Renal pelvis (tissue), 4 donors: Measurements from ENCODE around the gene GCNT3. TPM values are rescaled to one million over a fixed set of nuclear protein-coding genes. Genes with fewer than 3 reads are reported as not detected.
"Not testable (repeated sequence)": the region's sequence is repeated elsewhere in the genome, so short reads cannot be mapped to it uniquely, and the experiment has no call there.

Experiments
- DNase-seq: peaks from one replicate; pipeline ENCODE4 v3.0.0-alpha.2; 2013
- polyA plus RNA-seq, 3 donors: library from polyadenylated mRNA; unstranded; fragments of 120-200 nt; gene quantifications; one replicate each; pipeline ENCODE4 v1.2.1, GENCODE V29; 2013; ENCODE audit not compliant: insufficient read length in 3 of 3

Gene GCNT3
- polyA plus RNA-seq, 3 donors, result 0.40 to 1.1 (median 1.1) TPM

GRCh38 chr15:59614153-59614552 is 2.6 kb downstream of the GCNT3 start:
- DNase-seq, result no peak

- DNase-seq, result no peak
Observed at GRCh38 chr15:59615661-59616060, 4.1 kb downstream of the GCNT3 start.

- no peak for DNase-seq
Observed at GRCh38 chr15:59616379-59616778, 4.8 kb downstream of the GCNT3 start.

GRCh38 chr15:59618406-59618805 is 6.8 kb downstream of the GCNT3 start:
- DNase-seq, result no peak

- no peak for DNase-seq
Observed at GRCh38 chr15:59622289-59622688, 10.7 kb downstream of the GCNT3 start.

- no peak for DNase-seq
Observed at GRCh38 chr15:59632714-59633113, 21.1 kb downstream of the GCNT3 start.

- DNase-seq, result no peak
Observed at GRCh38 chr15:59636184-59636583, 24.6 kb downstream of the GCNT3 start.

- DNase-seq, result not testable (repeated sequence)
Observed at GRCh38 chr15:59637507-59637906, 25.9 kb downstream of the GCNT3 start.

GRCh38 chr15:59642351-59642750 is 30.8 kb downstream of the GCNT3 start:
- DNase-seq, result no peak

GRCh38 chr15:59644756-59645155 is 33.2 kb downstream of the GCNT3 start:
- no peak for DNase-seq

- not testable (repeated sequence) for DNase-seq
Observed at GRCh38 chr15:59645812-59646211, 34.2 kb downstream of the GCNT3 start.

- no peak for DNase-seq
Observed at GRCh38 chr15:59646277-59646676, 34.7 kb downstream of the GCNT3 start.

GRCh38 chr15:59647085-59647484 is 35.5 kb downstream of the GCNT3 start:
- no peak for DNase-seq

- DNase-seq, result no peak
Observed at GRCh38 chr15:59649603-59650002, 38.0 kb downstream of the GCNT3 start.

GRCh38 chr15:59654046-59654445 is 42.5 kb downstream of the GCNT3 start:
- no peak for DNase-seq

- peak; percentile 95 for DNase-seq
Observed at GRCh38 chr15:59656897-59657634, 45.5 kb downstream of the GCNT3 start, which contains the start of gene GTF2A2. Gene GTF2A2 (minus strand): TSS chr15:59657515. CDS start chr15:59652277, 5,238 bp downstream.

GRCh38 chr15:59657635-59658125 is 46.1 kb downstream of the GCNT3 start:
- DNase-seq, result no peak

- DNase-seq, result no peak
Observed at GRCh38 chr15:59659366-59659765, 47.8 kb downstream of the GCNT3 start.

- DNase-seq, result no peak
Observed at GRCh38 chr15:59662260-59662659, 50.7 kb downstream of the GCNT3 start.

- no peak for DNase-seq
Observed at GRCh38 chr15:59668556-59668955, 57.0 kb downstream of the GCNT3 start.
